ENCODE results near the gene NEK6.

- peak in 1 of 4 donors; percentile 15 for TF ChIP-seq CTCF (IDR thresholded peaks at IDR 0.05)
- no peak for TF ChIP-seq POLR2A (IDR thresholded peaks at IDR 0.05)
These were observed 136.8 kb downstream of the NEK6 start for GRCh38 chr9:124394596-124394995.
